Prostate gland (tissue), 2 donors: ENCODE results near the gene RNF113B. TPM values are rescaled to one million over a fixed set of nuclear protein-coding genes. Genes with fewer than 3 reads are reported as not detected.

Source experiments
- DNase-seq: peaks from one replicate; pipeline ENCODE4 v3.0.0-alpha.2; 2019; ENCODE audit warnings: low spot score
- H3K27ac ChIP-seq, 2 donors: fragments of 200-600 bp; sonication (generic); 2 replicates each; pipeline ENCODE4 v1.5.1; 2017 to 2019
- H3K27me3 ChIP-seq: fragments of 200-600 bp; sonication (generic); replicated peaks from 2 replicates; pipeline ENCODE4 v1.5.1; 2019; ENCODE audit not compliant: insufficient read depth
- H3K36me3 ChIP-seq, 2 donors: fragments of 200-600 bp; sonication (generic); 1 replicate in 1 of 2; 2 replicates in 1 of 2; pipeline versions ENCODE4 v1.5.1 to v1.8.1; 2017 to 2019
- H3K4me1 ChIP-seq: fragments of 200-600 bp; sonication (generic); replicated peaks from 2 replicates; pipeline ENCODE4 v1.5.1; 2019
- H3K4me3 ChIP-seq, 2 donors: fragments of 200-600 bp; sonication (generic); 2 replicates each; pipeline ENCODE4 v1.5.1; 2017 to 2019
- H3K9me3 ChIP-seq: fragments of 200-600 bp; sonication (generic); 2 replicates; pipeline ENCODE4 v1.5.1; 2017
- CTCF ChIP-seq, 4 experiments: fragments of 200-600 bp in 2 of 4; fragments of 450-650 bp in 2 of 4; sonication (generic) in 2 of 4; IDR thresholded peaks; 1 replicate in 3 of 4; 2 replicates in 1 of 4; pipeline ENCODE4 v1.5.1; 2016 to 2019; ENCODE audit warnings: antibody characterized with exemption in 4 of 4, mild to moderate bottlenecking in 2 of 4, moderate library complexity in 2 of 4
- POLR2A ChIP-seq: fragments of 450-650 bp; IDR thresholded peaks from one replicate; pipeline ENCODE4 v1.6.1; 2016; ENCODE audit warnings: antibody characterized with exemption, mild to moderate bottlenecking
- POLR2AphosphoS5 ChIP-seq: sonication (generic); formaldehyde crosslinking; IDR thresholded peaks from one replicate; pipeline ENCODE4 v1.6.1; 2017; ENCODE audit warnings: antibody characterized with exemption
- WGBS: methylation state at CpG from one replicate; pipeline ENCODE4 v1.1.5; 2018; 5-methylcytosine and 5-hydroxymethylcytosine counted together
- intact Hi-C: fragments of 100-400 bp; cut with DNase I; formaldehyde crosslinking; loops from one replicate; pipeline ENCODE4 v1.14.2; 2022
- total RNA-seq, 2 donors: library from RNA; depleted of rRNA; stranded (reverse); fragments of >200 nt; gene quantifications; one replicate each; pipeline ENCODE4 v1.1.0, GENCODE V29; 2016

Gene RNF113B
- total RNA-seq, 2 donors from 2014 or later: 11.2 TPM; not detected in 1

GRCh38 chr13:98222816-98223215 lies 45.7 kb upstream of the RNF113B start:
- peaks cover 26% of the 10 kb centered on the region for H3K4me1 ChIP-seq
- no peaks in the 10 kb centered on the region for H3K9me3 ChIP-seq
- DNase-seq: no peak
- TF ChIP-seq POLR2AphosphoS5 (no peak), CTCF (IDR thresholded peaks at IDR 0.05) (no peak), POLR2A (no peak)
- no peaks in the 10 kb centered on the region for H3K27me3 ChIP-seq
- 91% methylated on average over 7 of the region's 7 CpGs for WGBS
- H3K36me3 ChIP-seq: no peaks in the 10 kb centered on the region
- H3K4me3 ChIP-seq: no peak overlapping the region
- peak overlapping the region; percentile 74 for H3K27ac ChIP-seq
- intact Hi-C loops: loop anchor here (10.0 kb wide), 1 partner anchor 78 kb away; the partner anchor contains the start of gene FARP1

- intact Hi-C loops: loop anchor here (10.0 kb wide), 1 partner anchor 77 kb away; the partner anchor contains the start of gene FARP1
- 61% methylated on average over 5 of the region's 5 CpGs for WGBS
- Histone ChIP-seq H3K4me1 (peaks cover 26% of the 10 kb centered on the region), H3K36me3 (no peaks in the 10 kb centered on the region), H3K27me3 (no peaks in the 10 kb centered on the region), H3K9me3 (no peaks in the 10 kb centered on the region), H3K4me3 (no peak overlapping the region), H3K27ac (peak overlapping the region; percentile 24 to 44)
- TF ChIP-seq POLR2A (no peak), CTCF (IDR thresholded peaks at IDR 0.05) (no peak), POLR2AphosphoS5 (peak; percentile 66)
- peak; percentile 31 for DNase-seq
Measured at GRCh38 chr13:98222081-98222554, 45.0 kb upstream of the RNF113B start.

DNA sequence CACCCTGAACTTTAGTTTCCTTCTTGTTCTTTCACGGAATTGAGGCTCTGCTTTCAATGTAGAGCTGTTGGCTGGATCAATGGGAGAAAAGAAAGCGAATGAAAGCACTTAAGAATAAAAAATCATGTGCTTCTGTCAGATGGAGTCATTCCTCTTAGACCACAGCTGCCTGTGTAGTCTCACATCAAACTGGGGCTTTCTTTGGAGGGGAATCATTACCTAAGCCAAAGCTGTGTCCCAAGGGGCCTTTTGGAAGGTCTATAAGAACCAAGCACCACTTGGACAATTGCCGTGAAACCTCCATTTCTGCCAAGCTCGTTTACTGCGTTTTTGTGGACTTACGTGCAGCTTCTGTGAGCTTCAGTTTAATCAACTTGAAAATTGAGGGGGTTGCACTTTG lies 44.2 kb upstream of the RNF113B start:
- TF ChIP-seq POLR2AphosphoS5: no peak
- no peak for TF ChIP-seq CTCF (IDR thresholded peaks at IDR 0.05)
- TF ChIP-seq POLR2A: no peak
- no peak overlapping the region for H3K4me3 ChIP-seq
- H3K27ac ChIP-seq: no peak overlapping the region
- 67% methylated on average over 6 of the region's 6 CpGs for WGBS
- H3K36me3 ChIP-seq: no peaks in the 10 kb centered on the region
- intact Hi-C loops: loop anchor here (10.0 kb wide), 1 partner anchor 76 kb away; the partner anchor contains the start of gene FARP1
- H3K9me3 ChIP-seq: no peaks in the 10 kb centered on the region
- DNase-seq: no peak
- peaks cover 25% of the 10 kb centered on the region for H3K4me1 ChIP-seq
- H3K27me3 ChIP-seq: no peaks in the 10 kb centered on the region

DNA sequence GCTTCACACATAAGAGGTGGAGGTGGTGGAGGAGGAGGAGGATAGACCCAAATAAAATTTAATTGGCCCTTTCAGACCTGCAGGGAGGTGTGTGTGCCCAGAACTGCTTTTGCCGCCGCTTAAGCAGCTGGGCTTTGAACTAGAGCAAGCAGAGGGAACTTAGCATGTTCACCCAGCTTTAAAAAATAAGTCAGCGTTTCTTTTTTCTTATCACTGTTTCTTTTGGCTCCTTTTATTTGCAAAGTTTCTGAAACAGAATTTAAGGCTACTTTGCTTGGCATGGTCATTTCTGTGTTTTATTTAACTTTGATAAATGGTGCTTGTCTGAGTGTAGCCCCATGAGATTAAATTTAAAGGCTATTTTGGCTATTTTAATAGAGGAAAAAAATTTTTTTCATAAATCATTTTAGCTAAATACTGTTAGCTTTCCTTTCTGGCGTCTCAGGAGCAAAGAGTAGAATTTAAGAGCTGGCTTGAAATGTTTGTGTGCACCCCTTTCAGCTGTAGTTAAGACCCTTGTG lies 43.3 kb upstream of the RNF113B start:
- Histone ChIP-seq H3K36me3 (no peaks in the 10 kb centered on the region), H3K27ac (no peak overlapping the region), H3K4me1 (peaks cover 20% of the 10 kb centered on the region), H3K9me3 (no peaks in the 10 kb centered on the region), H3K4me3 (no peak overlapping the region), H3K27me3 (no peaks in the 10 kb centered on the region)
- intact Hi-C loops: loop anchor here (10.0 kb wide), 1 partner anchor 76 kb away; the partner anchor contains the start of gene FARP1
- WGBS: 13% methylated on average over 4 of the region's 4 CpGs
- TF ChIP-seq POLR2A (no peak), CTCF (IDR thresholded peaks at IDR 0.05) (no peak), POLR2AphosphoS5 (no peak)
- DNase-seq: no peak

DNA sequence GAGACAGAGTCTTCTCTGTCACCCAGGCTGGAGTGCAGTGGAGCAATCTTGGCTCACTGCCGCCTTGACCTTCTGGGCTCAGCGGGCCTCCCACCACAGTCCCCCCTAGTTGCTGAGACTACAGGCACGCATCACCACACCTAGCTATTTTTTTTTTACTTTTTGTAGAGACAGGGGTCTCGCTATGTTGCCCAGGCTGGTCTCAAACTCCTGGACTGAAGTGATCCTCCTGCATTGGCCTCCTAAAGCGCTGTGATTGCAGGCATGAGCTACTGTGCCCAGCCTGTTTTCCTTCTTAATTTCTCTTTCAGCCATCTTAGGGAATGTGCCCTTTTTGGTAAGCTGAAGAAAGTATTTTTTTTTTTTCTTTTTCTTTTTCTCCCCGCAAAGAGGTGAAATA lies 42.6 kb upstream of the RNF113B start:
- Histone ChIP-seq H3K36me3 (no peaks in the 10 kb centered on the region), H3K27ac (no peak overlapping the region), H3K27me3 (no peaks in the 10 kb centered on the region), H3K4me1 (peaks cover 24% of the 10 kb centered on the region), H3K9me3 (no peaks in the 10 kb centered on the region), H3K4me3 (no peak overlapping the region)
- DNase-seq: no peak
- intact Hi-C loops: loop anchor here (5.0 to 10.0 kb wide), 2 partner anchors 75 to 997 kb away; partner anchors contain the start of genes FARP1 and MBNL2
- WGBS: 92% methylated on average over 6 of the region's 6 CpGs
- TF ChIP-seq POLR2AphosphoS5: no peak
- no peak for TF ChIP-seq POLR2A
- no peak for TF ChIP-seq CTCF (IDR thresholded peaks at IDR 0.05)
